GM18870 (cell line): ENCODE data around the gene SPAG7.
A peak's percentile ranks its signal among the peaks of the same experiment; 100 is the strongest.

Experiments
- ATAC-seq: cut with Tn5 transposase; IDR thresholded peaks from one replicate; pipeline ENCODE4 v1.9.1; 2021; ENCODE audit warnings: moderate library complexity; ENCODE audit not compliant: unreplicated experiment

The SPAG7 gene

GRCh38 chr17:4967539-4968485, at the start of gene SPAG7:
Gene SPAG7, minus strand, starts transcription at chr17:4967817. Its CDS starts 13 bp downstream, at chr17:4967804.
- peak; percentile 41 for ATAC-seq

- ATAC-seq: no peak
Observed at GRCh38 chr17:5014357-5014756, 46.7 kb upstream of the SPAG7 start.

- no peak for ATAC-seq
Observed at GRCh38 chr17:5011928-5012327, 44.3 kb upstream of the SPAG7 start.

- ATAC-seq: no peak
Observed at GRCh38 chr17:5003214-5003867, 35.7 kb upstream of the SPAG7 start.

- no peak for ATAC-seq
Observed at GRCh38 chr17:5002121-5002788, 34.6 kb upstream of the SPAG7 start.

GRCh38 chr17:5000237-5000639, 32.6 kb upstream of the SPAG7 start:
- ATAC-seq: no peak

GRCh38 chr17:4999430-5000093, 31.9 kb upstream of the SPAG7 start:
- ATAC-seq: no peak

GRCh38 chr17:4998732-4999429, 31.3 kb upstream of the SPAG7 start:
- ATAC-seq: no peak

GRCh38 chr17:4998027-4998731, 30.6 kb upstream of the SPAG7 start:
- no peak for ATAC-seq

- ATAC-seq: peak; percentile 64
Observed at GRCh38 chr17:4997302-4998026, 29.8 kb upstream of the SPAG7 start, which contains the start of the genes INCA1 and KIF1C. Gene INCA1, minus strand, starts transcription at chr17:4997522. Its CDS starts 3,085 bp downstream, at chr17:4994437. Gene KIF1C, plus strand, starts transcription at chr17:4997950. Its CDS starts 2,297 bp downstream, at chr17:5000247.

GRCh38 chr17:4994081-4994595, 26.5 kb upstream of the SPAG7 start:
- ATAC-seq: no peak

GRCh38 chr17:4987767-4988567, 20.4 kb upstream of the SPAG7 start:
- no peak for ATAC-seq

GRCh38 chr17:4986951-4987766, 19.5 kb upstream of the SPAG7 start, which contains the start of gene CAMTA2:
Gene CAMTA2, minus strand, starts transcription at chr17:4987675. Its CDS starts 1,453 bp downstream, at chr17:4986222.
- ATAC-seq: no peak

- ATAC-seq: no peak
Observed at GRCh38 chr17:4986403-4986802, 18.8 kb upstream of the SPAG7 start.

GRCh38 chr17:4982305-4982704, 14.7 kb upstream of the SPAG7 start:
- ATAC-seq: no peak

- no peak for ATAC-seq
Observed at GRCh38 chr17:4980644-4981216, 13.1 kb upstream of the SPAG7 start.

- no peak for ATAC-seq
Observed at GRCh38 chr17:4978726-4979125, 11.1 kb upstream of the SPAG7 start.
